Hepatocyte (in vitro differentiated cells): ENCODE data around the gene PRDM16. TPM values are rescaled to one million over a fixed set of nuclear protein-coding genes. Genes with fewer than 3 reads are reported as not detected.

Experiments
- DNase-seq: peaks from one replicate; pipeline ENCODE4 v3.0.0-alpha.2; 2016; ENCODE audit warnings: low spot score
- H2AFZ ChIP-seq: fragments of 200-600 bp; sonication (generic); 2 replicates; pipeline ENCODE4 v1.6.0; 2016; ENCODE audit warnings: antibody characterized with exemption, mild to moderate bottlenecking
- H3K27ac ChIP-seq: fragments of 200-600 bp; sonication (generic); 2 replicates; pipeline ENCODE4 v1.5.1; 2016; ENCODE audit warnings: mild to moderate bottlenecking
- H3K27me3 ChIP-seq: fragments of 200-600 bp; sonication (generic); 2 replicates; pipeline ENCODE4 v1.6.1; 2016
- H3K36me3 ChIP-seq: fragments of 200-600 bp; sonication (generic); replicated peaks from 2 replicates; pipeline ENCODE4 v1.5.1; 2016; ENCODE audit warnings: low read depth; ENCODE audit not compliant: insufficient read depth
- H3K4me1 ChIP-seq: fragments of 200-600 bp; sonication (generic); 2 replicates; pipeline ENCODE4 v1.5.1; 2016; ENCODE audit warnings: mild to moderate bottlenecking, moderate library complexity; ENCODE audit not compliant: insufficient read depth
- H3K4me2 ChIP-seq: fragments of 200-600 bp; sonication (generic); 2 replicates; pipeline ENCODE4 v1.6.0; 2016
- H3K4me3 ChIP-seq: fragments of 200-600 bp; sonication (generic); 2 replicates; pipeline ENCODE4 v1.5.1; 2016; ENCODE audit warnings: mild to moderate bottlenecking
- H3K79me2 ChIP-seq: fragments of 200-600 bp; sonication (generic); 2 replicates; pipeline ENCODE4 v1.6.0; 2017; ENCODE audit warnings: mild to moderate bottlenecking
- H3K9me2 ChIP-seq: fragments of 200-600 bp; sonication (generic); replicated peaks from 2 replicates; pipeline ENCODE4 v1.6.0; 2017; ENCODE audit warnings: mild to moderate bottlenecking; ENCODE audit not compliant: insufficient read depth
- H3K9me3 ChIP-seq: fragments of 200-600 bp; sonication (generic); 2 replicates; pipeline ENCODE4 v1.5.1; 2016; ENCODE audit warnings: low read depth, mild to moderate bottlenecking
- H4K20me1 ChIP-seq: fragments of 200-600 bp; sonication (generic); 2 replicates; pipeline ENCODE4 v1.6.0; 2016; ENCODE audit warnings: mild to moderate bottlenecking; ENCODE audit not compliant: insufficient read depth, poor library complexity, severe bottlenecking
- EZH2 ChIP-seq: fragments of 200-600 bp; sonication (generic); IDR thresholded peaks from 2 replicates; pipeline ENCODE4 v1.6.1; 2016; ENCODE audit warnings: antibody characterized with exemption, mild to moderate bottlenecking, borderline replicate concordance
- EZH2phosphoT487 ChIP-seq: fragments of 200-600 bp; sonication (generic); IDR thresholded peaks from one replicate; pipeline ENCODE4 v1.6.1; 2018; ENCODE audit warnings: antibody characterized with exemption, mild to moderate bottlenecking, low read depth, moderate library complexity; ENCODE audit not compliant: unreplicated experiment, severe bottlenecking
- WGBS: methylation state at CpG from one replicate; pipeline ENCODE4 v1.1.6; 2016; ENCODE audit warnings: low lambda C conversion rate; ENCODE audit errors: missing lambda C conversion rate; 5-methylcytosine and 5-hydroxymethylcytosine counted together
- polyA plus RNA-seq: library from polyadenylated mRNA; unstranded; fragments of >200 nt; fragmentation: Nextera tagmentation; extraction: Ambion mirVana; gene quantifications from 2 replicates; pipeline ENCODE4 v1.2.1, GENCODE V29; 2016
- total RNA-seq: library from RNA; depleted of rRNA; stranded (reverse); fragments of >200 nt; gene quantifications from 2 replicates; pipeline ENCODE4 v1.2.3, GENCODE V29; 2014
- TF ChIP-seq, protein P1 (sequence below): fragments of 200-600 bp; sonication (generic); IDR thresholded peaks from 2 replicates; pipeline ENCODE4 v1.5.1; 2016; ENCODE audit warnings: antibody characterized with exemption, mild to moderate bottlenecking; ENCODE audit not compliant: poor library complexity

The PRDM16 gene
- total and polyA plus RNA-seq, 2 experiments from 2014 or later = 8.1 to 9.9 TPM

DNA sequence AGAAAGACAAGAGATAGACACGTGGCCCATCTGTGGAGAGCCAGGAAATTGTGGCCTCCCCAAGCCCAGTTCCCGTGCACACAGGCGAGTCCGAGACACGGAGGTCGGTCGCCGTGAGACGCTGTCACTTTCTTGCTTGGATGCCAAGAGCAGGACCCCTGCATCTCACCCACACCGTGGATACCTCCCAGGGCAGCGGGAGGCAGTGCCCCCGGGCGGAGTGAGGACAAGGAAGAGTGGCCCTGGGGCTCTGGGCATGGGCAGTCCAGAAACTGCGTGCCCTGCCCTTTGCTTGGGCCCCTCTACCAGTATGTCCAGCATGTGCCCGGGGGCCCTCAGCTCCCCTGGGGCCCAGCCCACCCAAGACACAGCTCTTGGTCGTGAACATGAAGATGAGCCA lies 360.8 kb downstream of the PRDM16 start:
- no peak overlapping the region for H3K4me2 ChIP-seq
- no peaks in the 10 kb centered on the region for H3K79me2 ChIP-seq
- TF ChIP-seq, protein P1, sequence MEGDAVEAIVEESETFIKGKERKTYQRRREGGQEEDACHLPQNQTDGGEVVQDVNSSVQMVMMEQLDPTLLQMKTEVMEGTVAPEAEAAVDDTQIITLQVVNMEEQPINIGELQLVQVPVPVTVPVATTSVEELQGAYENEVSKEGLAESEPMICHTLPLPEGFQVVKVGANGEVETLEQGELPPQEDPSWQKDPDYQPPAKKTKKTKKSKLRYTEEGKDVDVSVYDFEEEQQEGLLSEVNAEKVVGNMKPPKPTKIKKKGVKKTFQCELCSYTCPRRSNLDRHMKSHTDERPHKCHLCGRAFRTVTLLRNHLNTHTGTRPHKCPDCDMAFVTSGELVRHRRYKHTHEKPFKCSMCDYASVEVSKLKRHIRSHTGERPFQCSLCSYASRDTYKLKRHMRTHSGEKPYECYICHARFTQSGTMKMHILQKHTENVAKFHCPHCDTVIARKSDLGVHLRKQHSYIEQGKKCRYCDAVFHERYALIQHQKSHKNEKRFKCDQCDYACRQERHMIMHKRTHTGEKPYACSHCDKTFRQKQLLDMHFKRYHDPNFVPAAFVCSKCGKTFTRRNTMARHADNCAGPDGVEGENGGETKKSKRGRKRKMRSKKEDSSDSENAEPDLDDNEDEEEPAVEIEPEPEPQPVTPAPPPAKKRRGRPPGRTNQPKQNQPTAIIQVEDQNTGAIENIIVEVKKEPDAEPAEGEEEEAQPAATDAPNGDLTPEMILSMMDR = no peak
- TF ChIP-seq EZH2 = no peak
- no peak for DNase-seq
- 96% methylated on average over 14 of the region's 16 CpGs for WGBS
- H3K27me3 ChIP-seq = no peaks in the 10 kb centered on the region
- H4K20me1 ChIP-seq = no peaks in the 10 kb centered on the region
- H3K9me2 ChIP-seq = no peaks in the 10 kb centered on the region
- no peaks in the 10 kb centered on the region for H3K9me3 ChIP-seq
- no peaks in the 10 kb centered on the region for H3K4me1 ChIP-seq
- no peak overlapping the region for H3K4me3 ChIP-seq
- no peaks in the 10 kb centered on the region for H3K36me3 ChIP-seq
- H2AFZ ChIP-seq = no peak overlapping the region
- no peak overlapping the region for H3K27ac ChIP-seq

DNA sequence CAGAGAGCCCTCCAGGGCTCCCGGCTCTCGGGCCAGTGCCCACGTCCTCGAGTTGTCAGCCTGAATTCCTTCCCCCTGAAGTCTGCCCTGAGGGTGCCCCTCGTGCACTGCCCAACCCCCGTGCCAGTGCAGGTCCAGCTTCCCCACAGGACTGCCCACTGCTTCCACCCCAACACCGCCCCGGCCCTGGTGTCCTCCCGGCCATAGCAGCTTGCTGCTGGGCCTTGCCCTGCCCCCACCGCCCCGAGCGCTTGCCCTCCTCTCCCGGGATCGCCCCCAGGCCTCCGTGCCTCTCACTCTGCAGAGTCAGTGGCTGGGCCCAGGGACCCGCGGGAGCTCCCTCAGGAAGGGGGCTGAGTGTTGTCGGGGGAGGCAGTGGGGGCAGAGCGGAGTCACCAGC lies 361.4 kb downstream of the PRDM16 start:
- H3K27ac ChIP-seq = no peak overlapping the region
- WGBS = 100% methylated on average over 5 of the region's 19 CpGs
- H3K4me1 ChIP-seq = no peaks in the 10 kb centered on the region
- H3K27me3 ChIP-seq = no peaks in the 10 kb centered on the region
- H4K20me1 ChIP-seq = no peaks in the 10 kb centered on the region
- TF ChIP-seq EZH2 = no peak
- TF ChIP-seq, protein P1 = no peak
- TF ChIP-seq EZH2phosphoT487 = no peak
- no peaks in the 10 kb centered on the region for H3K9me2 ChIP-seq
- no peak overlapping the region for H3K4me3 ChIP-seq
- no peaks in the 10 kb centered on the region for H3K79me2 ChIP-seq
- no peak overlapping the region for H2AFZ ChIP-seq
- H3K4me2 ChIP-seq = no peak overlapping the region
- DNase-seq = no peak
- H3K36me3 ChIP-seq = no peaks in the 10 kb centered on the region
- H3K9me3 ChIP-seq = no peaks in the 10 kb centered on the region

DNA sequence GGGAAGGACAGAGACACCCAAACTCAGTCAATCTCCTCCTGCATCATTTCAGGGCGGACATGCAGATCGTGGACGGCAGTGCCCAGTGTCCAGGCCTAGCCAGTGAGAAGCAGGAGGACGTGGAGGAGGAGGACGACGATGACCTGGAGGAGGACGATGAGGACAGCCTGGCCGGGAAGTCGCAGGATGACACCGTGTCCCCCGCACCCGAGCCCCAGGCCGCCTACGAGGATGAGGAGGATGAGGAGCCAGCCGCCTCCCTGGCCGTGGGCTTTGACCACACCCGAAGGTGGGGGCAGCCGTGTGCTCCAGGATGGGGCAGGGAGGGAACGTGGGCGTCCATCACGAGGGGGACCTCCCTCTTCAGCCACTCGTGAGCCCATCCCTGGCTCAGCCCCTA lies 361.8 kb downstream of the PRDM16 start:
- no peak overlapping the region for H2AFZ ChIP-seq
- H3K9me3 ChIP-seq = no peaks in the 10 kb centered on the region
- H3K9me2 ChIP-seq = no peaks in the 10 kb centered on the region
- H3K27me3 ChIP-seq = no peaks in the 10 kb centered on the region
- no peaks in the 10 kb centered on the region for H3K36me3 ChIP-seq
- WGBS = 91% methylated on average over 17 of the region's 22 CpGs
- no peaks in the 10 kb centered on the region for H3K79me2 ChIP-seq
- TF ChIP-seq, protein P1 = no peak
- TF ChIP-seq EZH2 (no peak), EZH2phosphoT487 (no peak)
- H3K4me1 ChIP-seq = no peaks in the 10 kb centered on the region
- H3K4me3 ChIP-seq = no peak overlapping the region
- no peak overlapping the region for H3K4me2 ChIP-seq
- H3K27ac ChIP-seq = no peak overlapping the region
- no peak for DNase-seq
- no peaks in the 10 kb centered on the region for H4K20me1 ChIP-seq

- Histone ChIP-seq H3K9me3 (no peaks in the 10 kb centered on the region), H3K9me2 (no peaks in the 10 kb centered on the region), H3K79me2 (no peaks in the 10 kb centered on the region), H3K27ac (no peak overlapping the region), H3K36me3 (no peaks in the 10 kb centered on the region), H3K4me1 (no peaks in the 10 kb centered on the region), H2AFZ (no peak overlapping the region), H3K4me3 (no peak overlapping the region), H3K4me2 (no peak overlapping the region), H4K20me1 (no peaks in the 10 kb centered on the region), H3K27me3 (no peaks in the 10 kb centered on the region)
- WGBS = 55% methylated on average over 11 of the region's 12 CpGs
- TF ChIP-seq EZH2phosphoT487 (no peak), EZH2 (no peak)
- TF ChIP-seq, protein P1 = peak; percentile 28
- DNase-seq = no peak
These were observed 362.3 kb downstream of the PRDM16 start for GRCh38 chr1:3431266-3431665.
